Hippocampal formation (tissue), 2 donors: ENCODE data around the gene B4GAT1.

Experiments used
- DNase-seq, 2 donors: peaks; one replicate each; lab custom pipeline; 2025; lab: John Stamatoyannopoulos, UW

Gene B4GAT1

DNA sequence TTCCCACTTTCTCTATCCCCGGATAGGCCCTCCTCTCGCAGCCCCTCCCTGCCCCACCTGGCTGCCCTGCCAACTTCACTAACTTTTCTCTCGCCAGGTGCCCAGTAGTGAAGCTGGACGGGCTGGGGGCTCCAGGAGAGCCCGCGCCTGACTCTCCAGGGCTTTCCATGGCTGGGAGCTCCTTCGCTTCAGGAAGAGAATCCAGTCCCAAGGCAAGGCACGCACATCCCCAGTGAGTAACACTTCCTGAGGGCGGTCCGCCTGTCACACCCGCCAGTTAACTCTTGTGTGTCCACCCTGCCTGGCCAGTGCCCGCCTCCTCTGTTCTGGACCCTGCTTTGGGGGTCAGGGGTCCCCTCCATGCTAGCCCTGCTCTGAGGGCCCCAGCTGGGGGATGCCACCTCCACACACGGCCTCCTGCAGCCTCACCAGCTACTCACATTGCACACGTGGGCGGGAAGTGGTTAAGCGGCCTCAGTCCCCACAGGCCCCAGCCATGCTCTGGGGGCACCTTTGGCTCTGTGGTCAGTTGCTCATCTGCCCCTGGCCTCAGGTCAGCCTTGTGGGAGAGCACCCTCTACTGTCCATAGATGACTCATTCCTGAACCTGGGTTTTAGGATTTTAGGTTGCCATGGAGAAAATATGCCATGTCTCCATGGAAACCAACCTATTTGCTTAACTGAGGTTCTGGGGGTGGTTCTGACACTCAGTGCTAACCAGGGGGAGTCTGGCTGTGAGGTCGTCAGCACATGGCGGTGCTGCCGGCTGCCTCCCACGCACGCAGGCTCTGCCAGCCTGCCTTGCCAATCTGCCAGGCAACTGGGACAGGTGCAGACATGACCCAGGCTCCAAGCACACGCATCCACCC is 11.0 kb downstream of the B4GAT1 start, which contains the start of gene RIN1:
TSS of gene RIN1 (minus strand) at position 201 of the 869 bp plus-strand sequence. CDS start at position 169, 32 bp downstream.
- DNase-seq, result peak in 1 of 2 donors; percentile 57

DNA sequence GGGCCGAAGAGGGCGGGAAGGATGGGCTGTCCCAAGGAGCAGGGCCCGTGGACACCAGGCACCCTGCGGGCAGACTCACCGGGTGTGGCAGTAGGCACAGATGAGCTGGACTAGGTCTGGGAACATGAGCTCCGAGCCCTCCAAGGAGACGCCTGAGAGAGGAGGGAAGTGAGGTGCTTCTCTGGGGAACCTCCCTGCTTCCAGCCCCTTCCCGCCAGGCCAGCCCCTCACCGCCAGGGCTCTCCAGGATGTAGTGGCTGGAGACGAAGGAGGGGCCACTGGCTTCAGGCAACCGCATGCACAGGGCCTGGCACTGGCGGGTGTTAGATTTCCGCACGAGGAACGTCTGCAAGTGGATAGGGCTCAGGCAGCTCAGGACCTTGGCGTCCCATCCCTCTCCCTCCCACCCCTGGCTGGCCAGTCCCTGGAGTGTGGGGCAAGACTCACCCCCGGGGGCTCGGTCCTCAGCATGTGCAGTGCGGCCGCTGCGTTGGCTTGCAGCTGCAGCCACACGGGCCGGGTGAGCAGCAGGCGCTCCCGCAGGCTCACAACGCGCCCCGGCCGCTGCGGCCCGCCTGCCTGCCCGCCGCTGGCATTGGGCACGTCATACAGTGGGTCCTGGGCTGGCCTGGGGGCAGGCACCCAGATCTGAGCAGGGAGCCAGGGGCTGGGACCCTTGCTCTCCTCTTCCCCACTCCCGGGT is 11.7 kb downstream of the B4GAT1 start:
- no peak for DNase-seq

DNA sequence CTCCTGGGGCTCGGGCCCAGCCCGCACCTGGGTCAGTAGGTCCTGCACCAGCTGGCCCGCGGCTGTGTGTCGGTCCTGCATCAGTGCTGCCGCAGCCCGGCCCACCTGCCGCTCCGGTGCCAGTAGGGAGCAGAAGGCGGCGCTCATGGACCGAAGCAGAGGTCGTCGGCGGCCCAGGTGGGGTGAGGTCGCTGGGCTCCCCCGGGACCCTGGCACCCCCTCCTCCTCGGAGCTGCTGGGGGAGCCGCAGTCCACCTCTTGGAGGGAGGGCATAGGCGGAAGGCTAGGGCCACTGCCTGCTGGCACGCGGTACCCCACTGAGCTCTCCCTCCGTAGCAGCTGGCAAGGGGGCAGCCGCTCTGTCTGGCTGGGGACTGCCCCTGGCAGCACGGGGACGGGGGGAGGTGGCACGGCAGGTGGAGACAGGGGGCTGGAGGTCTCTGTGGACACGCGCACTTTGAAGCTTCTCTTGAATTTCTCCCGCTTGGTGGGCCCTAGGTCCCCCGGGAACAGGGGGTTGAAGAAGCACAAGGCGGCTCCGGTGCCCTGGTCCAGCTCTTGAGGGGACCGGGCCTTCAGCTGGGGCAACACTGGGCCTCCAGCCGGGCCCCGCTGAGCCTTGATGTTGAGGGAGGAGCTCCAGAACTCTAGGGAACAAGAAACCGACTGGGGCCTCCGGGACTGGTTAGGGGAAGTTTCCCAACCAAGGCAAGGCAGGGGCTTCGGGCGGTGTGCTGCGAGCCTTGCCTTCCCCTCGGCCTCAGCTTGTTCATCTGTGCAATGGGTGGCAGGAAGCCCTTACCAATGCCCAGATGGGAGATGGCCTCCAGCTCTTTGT is 12.6 kb downstream of the B4GAT1 start:
- DNase-seq, result no peak

DNA sequence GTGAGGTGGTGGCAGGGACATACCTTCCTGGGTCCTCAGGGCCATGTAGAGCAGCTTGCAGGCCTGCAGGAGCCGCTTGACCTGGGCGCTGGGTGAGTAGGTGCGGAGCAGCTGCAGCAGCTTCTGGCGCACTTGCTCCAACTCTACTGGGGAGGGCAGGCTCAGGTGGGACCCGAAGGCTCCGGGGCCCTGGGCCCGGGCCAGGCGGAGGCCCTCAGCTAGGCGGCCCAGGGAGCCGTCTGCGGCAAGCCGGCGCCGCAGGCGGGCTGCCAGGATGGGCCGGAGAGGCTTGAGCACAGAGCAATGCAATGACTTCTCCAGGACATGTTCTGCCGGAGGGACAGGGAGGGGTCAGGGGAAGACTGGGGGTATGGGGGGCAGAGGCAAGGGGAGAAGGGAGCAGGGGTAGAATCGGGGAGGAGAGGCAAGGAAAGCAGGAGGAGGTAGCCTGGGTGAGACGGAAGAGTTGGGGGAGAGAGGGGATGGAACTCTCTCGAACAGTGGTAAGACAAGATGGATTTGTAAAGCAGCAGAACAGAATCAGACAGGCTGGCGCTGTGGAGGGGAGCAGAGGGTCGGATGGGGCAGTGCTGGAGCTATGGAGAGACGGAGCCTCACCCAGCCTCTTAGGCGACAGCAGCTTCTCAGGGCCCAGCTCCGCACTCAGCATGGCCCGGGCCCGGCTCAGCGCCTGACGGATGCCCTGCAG is 13.4 kb downstream of the B4GAT1 start:
- DNase-seq, result no peak

DNA sequence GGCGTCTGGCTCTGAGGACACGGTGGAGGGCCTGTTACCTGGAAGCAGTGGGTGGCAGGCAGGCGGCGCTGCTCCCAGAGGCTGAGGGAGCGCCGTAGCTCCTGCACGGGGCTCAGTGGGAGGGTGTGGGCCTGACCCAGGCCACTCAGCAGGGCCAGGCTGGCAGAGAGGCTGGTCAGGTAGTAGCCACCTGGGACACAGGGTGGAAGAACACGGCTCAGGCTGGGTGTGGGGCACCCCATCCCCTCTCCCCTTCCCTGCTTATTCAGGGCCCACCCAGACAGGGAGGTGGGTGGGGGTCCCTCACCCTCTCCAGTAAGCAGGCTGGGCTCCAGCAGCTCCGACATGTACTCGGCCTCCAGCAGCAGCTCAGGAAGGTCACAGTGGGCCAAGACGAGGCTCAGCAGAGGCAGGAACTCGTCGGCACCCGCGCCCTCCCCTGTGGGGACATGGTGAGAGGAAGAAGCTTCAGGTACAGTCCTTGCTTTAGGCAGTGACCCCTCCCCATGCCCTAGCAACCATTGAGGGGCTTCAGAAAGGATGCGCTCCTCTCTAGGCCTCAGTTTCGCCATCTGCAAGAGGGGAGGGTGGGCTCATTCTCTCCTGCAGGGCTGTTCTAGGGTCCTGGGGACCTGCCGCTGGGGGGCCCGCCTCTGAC is 14.1 kb downstream of the B4GAT1 start:
- no peak for DNase-seq

DNA sequence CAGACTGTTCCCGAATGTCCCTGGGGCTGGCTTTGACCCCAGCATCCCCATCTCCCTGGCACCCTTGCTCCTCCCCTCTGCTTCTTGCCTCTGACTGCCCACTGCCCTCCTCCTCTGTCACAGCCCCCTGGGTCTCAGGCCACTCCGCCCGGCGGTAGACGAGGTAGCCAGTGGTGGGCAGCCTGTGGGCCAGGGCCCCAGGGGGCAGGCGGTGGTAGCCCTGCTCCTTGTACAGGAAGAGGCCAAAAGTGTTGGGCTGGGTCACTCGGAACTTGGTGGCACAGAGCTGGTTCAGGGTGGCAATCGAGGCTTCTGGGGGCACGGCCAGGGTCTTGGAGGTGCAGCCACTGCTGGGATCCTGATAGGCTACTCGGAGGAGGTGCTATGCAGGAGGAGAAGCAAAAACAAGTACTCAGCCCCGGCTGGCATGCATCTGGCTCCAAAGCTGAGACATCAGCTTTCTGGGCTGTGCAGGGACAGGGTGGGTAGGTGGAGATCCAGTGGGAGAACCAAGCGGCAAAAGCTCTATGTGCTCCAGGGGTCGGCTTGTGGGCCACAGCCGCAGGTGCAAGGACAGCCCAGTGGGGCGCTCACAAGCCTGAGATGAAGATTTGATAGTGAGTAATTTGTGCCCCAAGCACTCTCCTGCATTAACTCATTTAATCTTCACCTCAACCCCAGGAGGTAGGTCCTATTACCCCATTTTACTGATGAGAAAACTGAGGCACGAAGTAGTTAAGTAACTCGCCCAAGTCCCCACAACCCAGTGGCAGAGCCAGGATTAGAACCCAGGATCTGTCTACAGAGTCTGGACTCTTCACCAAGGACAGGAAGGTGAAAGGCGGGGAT is 14.8 kb downstream of the B4GAT1 start:
- no peak for DNase-seq

DNA sequence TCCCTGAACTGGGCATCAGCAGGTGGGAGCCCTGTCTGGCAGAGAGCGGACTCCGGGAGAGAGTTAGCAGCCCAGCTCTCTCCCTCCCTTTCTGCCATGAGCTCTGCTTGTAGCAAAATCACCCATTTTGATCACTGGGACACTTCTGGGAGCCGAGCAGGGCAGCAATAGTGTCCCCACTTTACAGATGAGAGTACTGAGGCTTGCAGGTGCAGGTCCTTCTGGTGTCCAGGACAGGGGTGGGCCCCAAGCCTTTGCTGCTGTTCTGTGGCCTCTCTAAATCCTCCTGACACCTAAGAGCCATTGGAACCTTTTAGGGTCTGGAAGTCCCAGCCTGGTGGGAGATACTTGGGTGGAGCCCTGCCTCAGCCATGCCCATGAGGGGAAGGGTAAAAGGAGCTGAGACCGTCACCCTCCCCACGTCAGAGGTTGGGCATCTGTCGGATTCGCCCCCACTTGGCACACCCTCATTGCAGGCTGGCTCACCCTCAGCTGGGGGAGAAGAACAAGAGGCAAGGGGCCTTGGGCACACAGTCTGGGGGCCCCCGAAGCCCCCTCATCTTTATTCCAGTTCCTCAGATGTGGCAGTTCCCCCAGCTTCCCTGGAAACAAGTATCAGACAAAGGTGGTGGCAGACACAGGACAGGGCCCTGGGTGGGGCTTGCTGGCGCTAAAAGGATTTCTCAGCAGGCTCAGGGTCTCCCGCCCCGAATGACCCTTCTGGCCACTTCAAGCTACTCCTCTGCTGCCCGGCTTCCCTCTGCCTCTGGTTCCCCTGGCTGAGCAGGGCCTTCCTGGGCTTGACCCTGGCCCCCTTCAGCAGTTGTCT is 15.7 kb downstream of the B4GAT1 start:
- DNase-seq, result no peak

DNA sequence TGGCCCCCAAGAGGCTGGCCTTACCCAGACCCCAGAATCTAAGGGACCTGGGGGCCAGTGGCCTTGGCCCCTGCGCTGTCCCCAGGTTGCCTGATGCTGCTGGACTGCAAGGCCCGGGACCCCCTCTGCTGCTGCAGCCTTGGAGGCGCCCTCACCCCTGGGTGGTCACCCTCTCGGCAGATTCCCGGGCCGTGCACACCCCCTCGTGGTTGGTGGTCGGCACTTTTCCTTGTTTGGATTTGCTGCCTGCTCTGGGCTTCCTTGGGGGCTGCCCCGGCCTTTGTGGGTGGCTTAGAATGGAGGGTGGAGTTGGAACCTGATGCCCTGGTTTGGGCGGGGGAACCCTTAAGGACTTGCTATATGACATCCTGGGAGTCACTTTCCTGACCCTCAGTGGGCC is 16.5 kb downstream of the B4GAT1 start:
- no peak for DNase-seq

DNA sequence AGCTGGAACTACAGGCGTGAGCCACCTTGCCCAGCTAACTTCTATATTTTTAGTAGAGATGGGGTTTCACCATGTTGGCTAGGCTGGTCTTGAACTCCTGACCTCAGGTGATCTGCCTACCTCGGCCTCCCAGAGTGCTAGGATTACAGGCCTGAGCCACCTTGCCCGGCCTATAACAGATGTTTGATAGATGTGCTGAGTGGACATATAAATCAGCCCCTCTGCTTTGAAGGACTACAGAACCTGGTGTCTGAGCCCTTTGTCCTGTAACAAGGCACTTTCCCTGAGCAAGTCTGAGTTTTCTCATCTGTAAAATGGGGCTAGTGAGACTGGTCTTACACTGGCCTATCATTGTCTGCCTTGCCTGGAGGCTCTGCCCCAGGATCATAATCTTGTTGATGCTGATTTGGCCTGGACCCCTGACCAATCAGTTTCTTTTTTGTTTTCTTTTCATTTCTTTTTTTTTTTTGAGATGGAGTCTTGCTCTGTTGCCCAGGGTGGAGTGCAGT is 18.2 kb downstream of the B4GAT1 start:
- DNase-seq, result no peak

DNA sequence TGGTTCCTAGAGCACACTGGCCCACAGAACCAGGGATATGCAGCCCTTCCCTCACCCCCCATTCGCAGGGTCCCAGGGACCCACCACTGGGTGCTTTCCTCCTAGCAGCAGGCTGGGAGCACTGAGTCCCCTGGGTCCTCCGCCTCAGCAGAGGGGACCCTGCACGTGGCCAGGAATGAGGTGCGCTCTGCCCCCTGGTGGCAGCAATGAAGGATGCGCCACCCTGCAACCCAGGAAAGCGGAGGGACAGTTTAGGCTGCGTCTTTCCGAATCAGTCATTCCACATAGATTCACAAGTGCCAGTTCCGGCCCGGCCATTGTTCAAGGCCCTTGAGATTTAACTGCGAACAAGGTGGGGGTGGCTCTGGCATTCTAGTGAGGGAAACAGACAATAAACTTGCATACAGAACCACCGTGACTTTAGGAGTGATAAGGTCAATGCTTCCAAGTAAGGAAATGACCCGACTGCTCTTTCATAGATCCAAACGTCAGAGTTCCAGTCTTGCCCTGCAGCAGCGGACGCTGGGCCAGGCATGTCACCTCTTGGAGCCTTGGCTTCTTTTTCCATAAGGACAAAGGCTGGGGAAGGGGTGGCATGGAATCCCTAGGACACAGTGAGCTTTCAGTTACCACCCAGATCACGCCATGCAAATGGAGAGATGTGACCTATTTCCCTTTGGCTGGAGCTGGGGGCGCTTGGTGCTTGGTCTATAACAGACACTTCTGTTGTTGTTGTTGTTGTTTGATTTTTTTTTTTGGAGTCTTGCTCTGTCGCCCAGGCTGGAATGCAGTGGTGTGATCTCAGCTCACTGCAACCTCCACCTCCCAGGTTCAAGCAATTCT is 18.9 kb downstream of the B4GAT1 start:
- DNase-seq, result peak; percentile 37 to 69

DNA sequence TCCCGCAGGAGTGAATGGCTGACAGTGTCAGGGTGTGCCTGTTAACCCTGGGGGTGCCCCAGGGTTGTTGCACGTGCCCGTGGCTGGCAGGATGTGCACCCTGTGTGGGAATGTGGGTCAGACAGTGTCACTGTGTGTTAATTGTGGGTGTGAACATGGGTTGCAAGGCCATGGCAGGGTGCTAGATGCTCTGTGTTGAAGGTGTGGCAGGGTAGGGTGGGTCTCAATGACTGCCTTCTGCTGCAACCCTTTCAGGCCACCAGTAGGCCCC is 19.5 kb downstream of the B4GAT1 start:
- DNase-seq, result no peak

DNA sequence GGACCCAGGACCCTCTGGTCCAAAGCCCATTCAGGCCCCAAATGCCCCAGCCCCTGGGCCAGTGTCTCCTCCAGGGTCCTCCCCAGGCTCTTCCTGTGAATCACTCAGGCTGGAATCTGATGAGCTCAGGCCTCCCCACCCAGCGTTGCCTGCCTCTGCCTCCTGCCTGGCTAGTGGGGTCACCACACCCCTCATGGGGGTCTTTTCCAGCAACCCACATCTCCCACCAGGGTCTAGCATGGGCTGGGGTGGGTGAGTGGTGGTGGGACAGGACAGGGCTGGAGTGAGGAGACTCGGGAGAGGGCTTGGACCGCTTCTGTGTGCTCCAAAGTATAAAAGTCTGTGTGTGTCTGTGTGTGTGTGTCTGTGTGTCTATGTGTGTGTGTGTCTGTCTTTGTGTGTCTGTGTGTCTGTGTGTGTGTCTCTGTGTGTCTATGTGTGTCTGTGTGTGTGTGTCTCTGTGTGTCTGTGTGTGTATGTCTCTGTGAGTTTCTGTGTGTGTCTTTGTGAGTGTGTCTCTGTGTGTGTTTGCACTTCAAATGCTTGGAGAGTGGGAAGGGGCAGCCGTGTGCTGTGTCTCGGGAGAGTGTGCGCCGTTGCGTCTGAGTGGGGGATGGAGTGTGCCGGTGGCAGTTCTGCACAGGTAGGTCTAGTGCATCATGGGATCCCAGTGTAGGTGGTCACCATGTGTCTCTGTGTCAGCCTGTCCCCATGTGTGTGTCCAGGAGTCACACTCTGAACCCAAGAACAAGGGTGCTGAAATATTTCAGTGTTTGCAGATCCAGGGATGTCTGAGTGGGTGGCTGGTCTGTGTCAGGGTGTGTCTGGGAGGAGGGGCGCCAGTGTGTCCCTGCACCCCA is 20.0 kb downstream of the B4GAT1 start:
- DNase-seq, result no peak

DNA sequence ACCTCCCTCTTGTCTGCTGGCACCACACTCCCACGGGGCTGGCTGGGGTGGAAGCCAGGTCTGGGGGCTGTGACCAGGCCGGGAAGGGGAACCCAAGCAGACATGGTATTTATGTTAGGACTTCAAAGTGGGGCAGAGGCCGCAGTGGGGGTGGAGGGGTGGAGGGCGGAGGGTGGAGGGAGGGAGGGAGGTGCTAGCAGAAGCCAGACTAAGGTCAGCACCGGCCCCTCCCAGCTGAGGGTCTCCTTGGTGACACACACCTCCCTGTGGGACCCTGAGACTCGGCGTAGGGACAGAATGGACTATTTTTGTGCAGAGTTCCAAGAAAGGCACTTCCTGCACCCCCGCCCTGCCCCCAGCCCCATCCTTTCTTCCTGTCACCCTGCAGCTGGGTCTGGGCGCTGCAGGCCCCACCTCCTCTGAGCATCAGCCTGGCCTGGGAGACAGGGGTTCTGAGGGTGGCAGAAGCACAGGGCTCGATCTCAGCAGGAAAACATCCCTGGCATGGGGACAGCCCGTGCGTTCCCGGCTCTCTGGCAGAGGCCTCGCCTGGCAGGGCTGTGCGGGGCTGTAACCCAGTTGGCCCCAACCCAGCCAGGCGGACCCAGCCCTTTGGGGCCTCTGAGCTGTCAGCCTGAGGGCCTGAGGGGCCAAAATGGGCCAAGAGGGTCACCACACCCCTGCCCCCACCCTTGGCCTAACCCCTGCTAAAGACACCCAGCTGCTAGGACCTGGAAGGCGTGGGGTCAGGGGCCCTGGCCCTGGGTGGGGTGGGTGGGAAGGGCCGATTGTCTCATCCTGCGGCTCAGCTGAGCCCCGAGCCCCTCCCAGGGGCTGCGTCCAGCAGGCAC is 20.9 kb downstream of the B4GAT1 start:
- no peak for DNase-seq

DNA sequence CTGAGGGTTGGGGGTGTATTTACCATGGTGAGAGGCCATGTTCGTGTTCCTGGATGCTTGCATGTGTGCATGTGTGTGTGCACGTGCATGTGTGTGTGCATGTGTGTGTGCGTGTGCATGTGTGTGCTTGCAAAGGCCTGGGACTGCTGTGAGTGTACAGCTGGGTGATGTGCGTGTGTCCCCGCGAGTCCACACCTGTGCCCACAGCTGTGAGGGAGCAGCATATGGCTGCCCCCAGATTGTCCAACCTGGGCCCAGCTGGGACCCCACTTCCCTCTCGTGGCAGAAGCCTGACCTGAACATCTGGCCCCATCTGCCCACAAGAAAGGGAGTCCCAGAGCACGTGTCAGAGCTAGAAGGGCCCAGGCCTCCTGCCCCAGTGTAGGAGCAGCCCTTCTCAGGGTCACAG is 22.2 kb downstream of the B4GAT1 start:
- DNase-seq, result no peak

DNA sequence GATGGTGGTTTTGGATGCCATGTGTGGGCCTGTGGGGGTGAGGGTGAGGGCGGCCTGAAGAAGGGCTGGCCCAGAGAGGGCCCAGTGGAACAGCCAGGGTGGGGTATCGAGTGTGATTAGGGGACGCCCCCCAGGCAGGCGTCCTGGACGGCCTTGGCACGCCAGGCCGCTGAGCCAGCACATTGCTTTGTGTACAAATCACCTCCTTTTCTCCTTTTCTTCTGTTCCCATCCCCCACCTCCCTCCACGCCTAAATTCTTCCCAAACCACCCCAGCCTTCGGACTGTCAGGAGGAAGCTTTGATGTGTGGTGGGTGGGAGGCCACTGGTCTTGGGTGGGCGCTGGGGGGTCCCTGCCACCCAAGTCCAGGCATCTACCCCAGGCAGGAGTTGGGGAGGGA is 22.8 kb downstream of the B4GAT1 start:
- no peak for DNase-seq

DNA sequence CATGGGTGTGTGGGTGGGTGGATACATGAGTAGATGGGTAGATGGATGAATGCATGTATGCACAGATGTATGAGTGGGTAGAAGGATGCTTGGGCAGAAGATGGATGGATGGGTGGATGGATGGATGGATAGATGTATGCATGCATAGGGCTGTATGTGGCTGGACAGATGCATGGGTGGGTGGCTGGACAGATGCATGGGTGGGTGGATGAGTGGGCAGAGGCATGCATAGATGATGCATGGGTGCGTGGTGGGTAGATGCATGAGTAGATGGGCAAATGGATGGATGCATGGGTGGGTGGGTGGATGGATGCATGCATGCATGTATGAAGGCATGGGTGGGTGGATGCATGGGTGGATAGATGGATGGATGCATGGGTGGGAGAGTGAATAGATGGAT is 23.7 kb downstream of the B4GAT1 start:
- DNase-seq, result no peak
